ENCODE measurements around the gene MRPL12. TPM values are rescaled to one million over a fixed set of nuclear protein-coding genes. Genes with fewer than 3 reads are reported as not detected.

MRPL12 gene
- total and polyA plus RNA-seq, 2 of the 13 experiments (the other 11 are each of a cell fraction or from before 2014, with no cell fraction given): 39.1 to 94.1 TPM

- H3K4me1 ChIP-seq (ENCODE audit: insufficient read depth, low read length): peaks cover 41% of the 10 kb centered on the region
- DNase-seq (ENCODE audit: low spot score) (peak; percentile 44), ATAC-seq (no peak), FAIRE-seq (no peak)
- 0% methylated on average over 16 of the region's 16 CpGs for WGBS (ENCODE audit: low lambda C conversion rate)
- peaks cover 33 to 42% of the 10 kb centered on the region in 2 experiments; a peak in 4 of 5 replicates for H3K36me3 ChIP-seq (replicated peaks in 1 of 2; ENCODE audit: control insufficient read depth in 1 of 2, insufficient read depth in 2 of 2, low read length in 2 of 2)
- peaks cover 35% of the 10 kb centered on the region for H3K79me2 ChIP-seq (ENCODE audit: insufficient read depth, low read length)
- peak overlapping the region; percentile 94 for H3K9ac ChIP-seq (ENCODE audit: insufficient read depth, low read depth, low read length)
- ChIA-PET POLR2A (interaction anchor here (0.8 to 4.5 kb wide), 15 partner anchors 9 to 446 kb away, joined by 3 to 124 read pairs (median 8); partner anchors contain the start of genes CCDC137, MRPL12, NDUFAF8 and OXLD1), CTCF (ENCODE audit: low intra/inter-chr PET ratio, low total read pairs) (no interaction called here)
- peak overlapping the region; percentile 53 for H3K27ac ChIP-seq (ENCODE audit: extremely low read length, insufficient read depth, low read length)
- H3K4me2 ChIP-seq (ENCODE audit: low read depth, low read length): peak overlapping the region; percentile 94
- intact Hi-C loops (cut with micrococcal nuclease; ENCODE audit: unreplicated experiment) (no loop called here), in situ Hi-C loops (cut with HindIII; ENCODE audit: extremely low pct_ligation_motif_present, low pct_unique_long_range_greater_than_20kb) (no loop called here)
- H4K20me1 ChIP-seq (ENCODE audit: insufficient read depth, low read length): no peaks in the 10 kb centered on the region
- no peak overlapping the region for H2AFZ ChIP-seq (ENCODE audit: low read length)
- peak overlapping the region; percentile 94 to 99 (median 96) for H3K4me3 ChIP-seq (replicated peaks in 1 of 3; ENCODE audit: insufficient read depth in 1 of 3, low read depth in 2 of 3, low read length in 3 of 3)
- H3K27me3 ChIP-seq (ENCODE audit: control insufficient read depth in 1 of 2, insufficient read depth in 2 of 2, low read length in 2 of 2): no peaks in the 10 kb centered on the region; a peak in 1 of 5 replicates
- no peaks in the 10 kb centered on the region for H3K9me3 ChIP-seq (ENCODE audit: low read length)
- TSS peak; percentile 71 for BruUV-seq (replicated peaks)
- 0 out of 2 replicates have a peak, but pooled peaks have one; percentile 40 for TF ChIP-seq AHR (CRISPR knock-in tag; IDR thresholded peaks at IDR 0.05)
- TF ChIP-seq, protein P1, sequence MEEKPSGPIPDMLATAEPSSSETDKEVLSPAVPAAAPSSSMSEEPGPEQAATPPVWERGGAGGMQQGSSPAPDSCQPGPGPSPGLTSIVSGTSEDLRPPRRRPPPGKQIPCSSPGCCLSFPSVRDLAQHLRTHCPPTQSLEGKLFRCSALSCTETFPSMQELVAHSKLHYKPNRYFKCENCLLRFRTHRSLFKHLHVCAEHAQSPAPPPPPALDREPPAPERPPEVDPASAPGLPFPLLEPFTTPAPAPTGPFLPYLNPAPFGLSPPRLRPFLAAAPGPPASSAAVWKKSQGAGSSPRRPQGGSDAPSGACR (CRISPR knock-in tag; IDR thresholded peaks at IDR 0.05): no peak
- no peak for TF ChIP-seq MYPOP (CRISPR knock-in tag; IDR thresholded peaks at IDR 0.05)
- TF ChIP-seq NCOR1 (IDR thresholded peaks at IDR 0.05; ENCODE audit: borderline replicate concordance, low read length): no peak
- TF ChIP-seq RFXANK (CRISPR knock-in tag; IDR thresholded peaks at IDR 0.05): no peak
- TF ChIP-seq ZNF660 (CRISPR knock-in tag; IDR thresholded peaks at IDR 0.05; ENCODE audit: borderline replicate concordance, low read depth): no peak
- no peak for TF ChIP-seq ZNF207 (IDR thresholded peaks at IDR 0.05; ENCODE audit: borderline replicate concordance)
- TF ChIP-seq MYC (CRISPR knock-in tag; IDR thresholded peaks at IDR 0.05; ENCODE audit: borderline replicate concordance): 0 out of 2 replicates have a peak, but pooled peaks have one; percentile 42
- TF ChIP-seq ZNF770 (CRISPR knock-in tag; IDR thresholded peaks at IDR 0.05): no peak
- TF ChIP-seq, protein P2, sequence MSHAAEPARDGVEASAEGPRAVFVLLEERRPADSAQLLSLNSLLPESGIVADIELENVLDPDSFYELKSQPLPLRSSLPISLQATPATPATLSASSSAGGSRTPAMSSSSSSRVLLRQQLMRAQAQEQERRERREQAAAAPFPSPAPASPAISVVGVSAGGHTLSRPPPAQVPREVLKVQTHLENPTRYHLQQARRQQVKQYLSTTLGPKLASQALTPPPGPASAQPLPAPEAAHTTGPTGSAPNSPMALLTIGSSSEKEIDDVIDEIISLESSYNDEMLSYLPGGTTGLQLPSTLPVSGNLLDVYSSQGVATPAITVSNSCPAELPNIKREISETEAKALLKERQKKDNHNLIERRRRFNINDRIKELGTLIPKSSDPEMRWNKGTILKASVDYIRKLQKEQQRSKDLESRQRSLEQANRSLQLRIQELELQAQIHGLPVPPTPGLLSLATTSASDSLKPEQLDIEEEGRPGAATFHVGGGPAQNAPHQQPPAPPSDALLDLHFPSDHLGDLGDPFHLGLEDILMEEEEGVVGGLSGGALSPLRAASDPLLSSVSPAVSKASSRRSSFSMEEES (CRISPR knock-in tag; IDR thresholded peaks at IDR 0.05): peak; percentile 52; the same call in 1 of the 2 replicates
- TF ChIP-seq PHF8 (CRISPR knock-in tag; IDR thresholded peaks at IDR 0.05): no peak
- TF ChIP-seq ZNF354B (CRISPR knock-in tag; IDR thresholded peaks at IDR 0.05): no peak
- TF ChIP-seq MAX (IDR thresholded peaks at IDR 0.05): peak; percentile 82
- TF ChIP-seq ZNF674 (CRISPR knock-in tag; IDR thresholded peaks at IDR 0.05; ENCODE audit: low read depth): no peak
- 0 out of 2 replicates have a peak, but pooled peaks have one; percentile 6 for TF ChIP-seq GTF3A (CRISPR knock-in tag; conservative IDR thresholded peaks at IDR 0.05)
- 0 out of 2 replicates have a peak, but pooled peaks have one; percentile 7 for TF ChIP-seq SSRP1 (CRISPR knock-in tag; IDR thresholded peaks at IDR 0.05)
- TF ChIP-seq, protein P3, sequence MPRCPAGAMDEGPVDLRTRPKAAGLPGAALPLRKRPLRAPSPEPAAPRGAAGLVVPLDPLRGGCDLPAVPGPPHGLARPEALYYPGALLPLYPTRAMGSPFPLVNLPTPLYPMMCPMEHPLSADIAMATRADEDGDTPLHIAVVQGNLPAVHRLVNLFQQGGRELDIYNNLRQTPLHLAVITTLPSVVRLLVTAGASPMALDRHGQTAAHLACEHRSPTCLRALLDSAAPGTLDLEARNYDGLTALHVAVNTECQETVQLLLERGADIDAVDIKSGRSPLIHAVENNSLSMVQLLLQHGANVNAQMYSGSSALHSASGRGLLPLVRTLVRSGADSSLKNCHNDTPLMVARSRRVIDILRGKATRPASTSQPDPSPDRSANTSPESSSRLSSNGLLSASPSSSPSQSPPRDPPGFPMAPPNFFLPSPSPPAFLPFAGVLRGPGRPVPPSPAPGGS (CRISPR knock-in tag; IDR thresholded peaks at IDR 0.05): peak; percentile 12; the same call in 1 of the 2 replicates
- peak; percentile 23; the same call in 1 of the 2 replicates for TF ChIP-seq HDAC2 (CRISPR knock-in tag; IDR thresholded peaks at IDR 0.05)
- TF ChIP-seq ZMAT3 (CRISPR knock-in tag; conservative IDR thresholded peaks at IDR 0.05): no peak
These were observed 18.7 kb upstream of the MRPL12 start for GRCh38 chr17:81684442-81684911.

Data from HepG2 (cell line).